Endothelial cell of umbilical vein (primary cell): ENCODE results near the gene COL20A1.

Source experiments
- MYC ChIP-seq: IDR thresholded peaks from one replicate; pipeline ENCODE4 v1.6.1; 2011; ENCODE audit warnings: mild to moderate bottlenecking, low read depth, low read length
- POLR2AphosphoS5 ChIP-seq: IDR thresholded peaks from 2 replicates; pipeline ENCODE4 v1.6.1; 2012; ENCODE audit warnings: low read depth, mild to moderate bottlenecking, control low read depth, low read length, moderate library complexity; ENCODE audit not compliant: insufficient read depth
- TF ChIP-seq, protein P1 (sequence below), 2 donors: IDR thresholded peaks; 1 replicate in 1 of 2; 2 replicates in 1 of 2; pipeline ENCODE4 v1.5.1; 2011; ENCODE audit warnings: low read length in 2 of 2, mild to moderate bottlenecking in 2 of 2, moderate library complexity in 2 of 2, control low read depth in 1 of 2, inconsistent platforms in 1 of 2, low read depth in 1 of 2; ENCODE audit not compliant: insufficient read depth in 1 of 2; ENCODE audit errors: extremely low read depth in 1 of 2
- TF ChIP-seq, protein P2 (sequence below): IDR thresholded peaks from 2 replicates; pipeline ENCODE4 v1.6.1; 2011; ENCODE audit not compliant: insufficient read depth, insufficient read length

DNA sequence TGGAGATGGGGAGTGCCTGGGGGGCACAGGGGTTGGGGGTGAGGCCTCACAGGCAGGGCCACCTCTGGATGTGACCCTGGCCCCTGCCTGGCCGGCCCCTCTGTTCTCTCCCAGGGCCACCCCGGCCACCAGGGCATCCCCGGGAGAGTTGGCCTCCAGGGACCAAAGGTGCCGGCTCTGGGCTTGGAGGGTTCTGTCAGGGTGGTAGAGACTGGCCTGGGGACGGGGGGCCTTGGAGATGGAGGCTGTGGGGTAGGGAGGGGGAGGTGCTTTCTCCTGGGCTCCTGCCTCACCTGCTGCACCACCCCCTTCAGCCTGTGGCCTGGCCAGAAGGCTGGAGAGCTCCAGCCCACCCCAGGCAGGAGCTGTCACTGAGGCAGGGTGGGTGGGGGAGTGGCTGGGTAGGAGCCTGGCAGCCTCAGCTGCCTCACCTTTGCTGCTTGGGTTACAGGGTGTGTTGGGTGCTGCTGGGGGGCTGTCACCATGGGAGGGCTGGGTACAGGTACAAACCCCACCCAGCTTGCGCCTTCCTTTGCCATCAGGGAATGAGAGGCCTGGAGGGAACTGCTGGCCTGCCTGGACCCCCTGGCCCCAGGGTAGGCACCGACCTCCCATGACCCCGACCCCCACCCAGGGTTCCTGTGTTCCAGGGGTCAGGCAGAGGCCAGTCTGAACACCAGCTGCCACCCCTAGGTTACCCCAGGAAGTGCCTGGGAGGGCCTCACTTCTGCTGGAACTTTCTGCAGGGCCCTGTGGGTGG is 32.7 kb downstream of the COL20A1 start:
- TF ChIP-seq, protein P1, sequence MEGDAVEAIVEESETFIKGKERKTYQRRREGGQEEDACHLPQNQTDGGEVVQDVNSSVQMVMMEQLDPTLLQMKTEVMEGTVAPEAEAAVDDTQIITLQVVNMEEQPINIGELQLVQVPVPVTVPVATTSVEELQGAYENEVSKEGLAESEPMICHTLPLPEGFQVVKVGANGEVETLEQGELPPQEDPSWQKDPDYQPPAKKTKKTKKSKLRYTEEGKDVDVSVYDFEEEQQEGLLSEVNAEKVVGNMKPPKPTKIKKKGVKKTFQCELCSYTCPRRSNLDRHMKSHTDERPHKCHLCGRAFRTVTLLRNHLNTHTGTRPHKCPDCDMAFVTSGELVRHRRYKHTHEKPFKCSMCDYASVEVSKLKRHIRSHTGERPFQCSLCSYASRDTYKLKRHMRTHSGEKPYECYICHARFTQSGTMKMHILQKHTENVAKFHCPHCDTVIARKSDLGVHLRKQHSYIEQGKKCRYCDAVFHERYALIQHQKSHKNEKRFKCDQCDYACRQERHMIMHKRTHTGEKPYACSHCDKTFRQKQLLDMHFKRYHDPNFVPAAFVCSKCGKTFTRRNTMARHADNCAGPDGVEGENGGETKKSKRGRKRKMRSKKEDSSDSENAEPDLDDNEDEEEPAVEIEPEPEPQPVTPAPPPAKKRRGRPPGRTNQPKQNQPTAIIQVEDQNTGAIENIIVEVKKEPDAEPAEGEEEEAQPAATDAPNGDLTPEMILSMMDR (IDR thresholded peaks at IDR 0.05; ENCODE audit: extremely low read depth in 1 of 2, insufficient read depth in 1 of 2, low read depth in 1 of 2, low read length in 2 of 2) = no peak
- TF ChIP-seq MYC (no peak), POLR2AphosphoS5 (no peak)
- TF ChIP-seq, protein P2, sequence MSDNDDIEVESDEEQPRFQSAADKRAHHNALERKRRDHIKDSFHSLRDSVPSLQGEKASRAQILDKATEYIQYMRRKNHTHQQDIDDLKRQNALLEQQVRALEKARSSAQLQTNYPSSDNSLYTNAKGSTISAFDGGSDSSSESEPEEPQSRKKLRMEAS = no peak
